K562 (cell line): Measurements from ENCODE around the gene PCNX2. TPM values are rescaled to one million over a fixed set of nuclear protein-coding genes. Genes with fewer than 3 reads are reported as not detected.

Experiments
- ARID3B ChIP-seq: fragments of 250-450 bp; sonication (Bioruptor Pico); IDR thresholded peaks from 2 replicates; pipeline ENCODE4 v1.4.0; 2020; ENCODE audit warnings: borderline replicate concordance
- CHD1 ChIP-seq: fragments of 200-600 bp; sonication (generic); IDR thresholded peaks from one replicate; pipeline ENCODE4 v1.6.1; 2012; ENCODE audit warnings: mild to moderate bottlenecking, moderate library complexity, low read length, inconsistent platforms
- JUN ChIP-seq, 2 experiments: sonication (generic) in 1 of 2; formaldehyde crosslinking in 1 of 2; IDR thresholded peaks; 2 replicates each; pipeline versions ENCODE4 v1.6.1 to v1.8.0; 2012 to 2022; ENCODE audit warnings: borderline replicate concordance in 2 of 2, mild to moderate bottlenecking in 2 of 2, improper control_type of control experiment in 1 of 2, low read depth in 1 of 2, low read length in 1 of 2, missing genetic modification reagents in 1 of 2
- TOE1 ChIP-seq, 2 experiments: fragments of 450-650 bp in 1 of 2; sonication (generic) in 1 of 2; formaldehyde crosslinking in 1 of 2; IDR thresholded peaks; 2 replicates each; pipeline versions ENCODE4 v1.7.1 to v1.8.0; 2016 to 2022; ENCODE audit warnings: borderline replicate concordance in 2 of 2, mild to moderate bottlenecking in 2 of 2, antibody characterized with exemption in 1 of 2, inconsistent platforms in 1 of 2, low read depth in 1 of 2, missing genetic modification reagents in 1 of 2, moderate library complexity in 1 of 2
- ZKSCAN1 ChIP-seq: fragments of 150-350 bp; IDR thresholded peaks from 2 replicates; pipeline ENCODE4 v1.6.1; 2016; ENCODE audit warnings: low read depth, low read length
- ZNF347 ChIP-seq: fragments of 450-650 bp; formaldehyde crosslinking; IDR thresholded peaks from 2 replicates; pipeline ENCODE4 v1.4.0; 2020; ENCODE audit warnings: low read depth, mild to moderate bottlenecking, moderate library complexity
- ZNF436 ChIP-seq: fragments of 250-450, 450-650 bp; sonication (Bioruptor Pico); formaldehyde crosslinking; IDR thresholded peaks from 2 replicates; pipeline ENCODE4 v1.7.0; 2020; ENCODE audit warnings: mild to moderate bottlenecking
- polyA plus RNA-seq, 8 experiments: library from polyadenylated mRNA; depleted of rRNA in 4 of 8; stranded (reverse) in 5 of 8; unstranded in 3 of 8; fragments of >200 nt; fragmentation: Nextera tagmentation in 2 of 8; fragmentation: Illumina TruSeq in 1 of 8; extraction: Ambion mirVana in 2 of 8; extraction: Trizol in 1 of 8; gene quantifications; 2 replicates each; pipeline versions ENCODE4 v1.2.1 to v1.2.3, GENCODE V29; 2011 to 2014; ENCODE audit warnings: inconsistent platforms in 1 of 8, missing spikeins in 1 of 8
- total RNA-seq, 7 experiments: library from RNA; depleted of rRNA in 6 of 7; stranded (reverse); fragments of >200 nt in 6 of 7; fragmentation: Illumina TruSeq in 2 of 7; extraction: Trizol in 2 of 7; gene quantifications; 2 replicates each; pipeline versions ENCODE4 v1.2.1 to v1.2.3, GENCODE V29; 2011 to 2021; ENCODE audit warnings: low replicate concordance in 1 of 7
- TF ChIP-seq, protein P1 (sequence below): sonication (generic); IDR thresholded peaks from 2 replicates; pipeline ENCODE4 v1.6.1; 2016

PCNX2 gene
- total and polyA plus RNA-seq, 9 of the 15 experiments (the other 6 are each of a cell fraction or from before 2014, with no cell fraction given), result 0.07 to 0.33 TPM; not detected in 7

DNA sequence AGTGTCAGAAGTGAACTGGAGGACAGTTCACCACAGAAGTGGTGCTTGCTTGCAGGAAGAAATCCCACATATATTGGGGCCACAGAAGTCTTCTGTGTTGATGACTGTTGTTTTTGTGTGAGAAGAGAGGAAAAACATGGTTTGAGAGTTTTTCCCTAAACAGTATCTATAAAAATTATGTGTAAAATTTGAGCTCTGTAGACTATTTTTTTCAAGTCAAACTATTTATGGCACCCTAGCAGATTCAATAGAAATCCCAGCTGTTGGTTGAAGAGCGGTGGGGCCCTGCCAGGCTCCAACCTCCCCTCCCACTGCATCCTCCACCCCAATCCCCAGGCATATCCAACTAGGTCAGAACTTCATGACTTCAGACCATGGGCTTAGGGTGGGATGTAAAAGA, 283.5 kb downstream of the PCNX2 start (continued):
- TF ChIP-seq ARID3B (CRISPR knock-in tag) (no peak), ZNF436 (CRISPR knock-in tag) (no peak), CHD1 (no peak), JUN (IDR thresholded peaks at IDR 0.05; ENCODE audit: borderline replicate concordance, low read depth, low read length) (no peak), JUN (CRISPR knock-in tag; IDR thresholded peaks at IDR 0.05; ENCODE audit: borderline replicate concordance) (no peak), ZKSCAN1 (no peak), TOE1 (IDR thresholded peaks at IDR 0.05; ENCODE audit: borderline replicate concordance) (no peak), TOE1 (CRISPR knock-in tag; IDR thresholded peaks at IDR 0.05; ENCODE audit: borderline replicate concordance, low read depth) (no peak), ZNF347 (CRISPR knock-in tag) (no peak)
- TF ChIP-seq, protein P1, sequence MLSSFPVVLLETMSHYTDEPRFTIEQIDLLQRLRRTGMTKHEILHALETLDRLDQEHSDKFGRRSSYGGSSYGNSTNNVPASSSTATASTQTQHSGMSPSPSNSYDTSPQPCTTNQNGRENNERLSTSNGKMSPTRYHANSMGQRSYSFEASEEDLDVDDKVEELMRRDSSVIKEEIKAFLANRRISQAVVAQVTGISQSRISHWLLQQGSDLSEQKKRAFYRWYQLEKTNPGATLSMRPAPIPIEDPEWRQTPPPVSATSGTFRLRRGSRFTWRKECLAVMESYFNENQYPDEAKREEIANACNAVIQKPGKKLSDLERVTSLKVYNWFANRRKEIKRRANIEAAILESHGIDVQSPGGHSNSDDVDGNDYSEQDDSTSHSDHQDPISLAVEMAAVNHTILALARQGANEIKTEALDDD, result no peak
